ENCODE data around the gene AGER. TPM values are rescaled to one million over a fixed set of nuclear protein-coding genes. Genes with fewer than 3 reads are reported as not detected.

Gene AGER
- total RNA-seq, 1 donor from 2014 or later, result 9.9 TPM

DNA sequence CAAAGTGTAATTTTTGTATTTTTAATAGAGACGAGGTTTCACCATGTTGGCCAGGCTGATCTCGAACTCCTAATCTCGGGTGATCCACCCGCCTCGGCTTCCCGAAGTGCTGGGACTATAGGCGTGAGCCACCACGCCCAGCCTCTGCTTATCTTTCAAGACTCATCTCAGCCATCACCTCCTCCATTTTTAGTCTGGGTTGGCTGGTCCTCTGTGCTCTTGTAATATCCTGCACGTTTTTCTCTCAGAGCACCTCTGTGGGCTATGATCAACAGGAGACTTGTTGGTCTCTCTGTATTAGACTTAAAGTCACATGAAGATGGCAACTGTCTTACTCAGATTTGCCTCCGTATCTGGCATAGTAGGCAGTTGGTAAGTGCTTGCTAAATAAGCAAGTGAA lies 32.2 kb upstream of the AGER start:
- Mint-ChIP-seq H3K36me3 (ENCODE audit: low read depth, unreplicated experiment) (peaks cover 1% of the 10 kb centered on the region), H3K4me3 (ENCODE audit: unreplicated experiment) (no peak overlapping the region), H3K27ac (ENCODE audit: unreplicated experiment) (no peak overlapping the region), H3K9me3 (ENCODE audit: unreplicated experiment) (no peaks in the 10 kb centered on the region), H3K4me1 (ENCODE audit: low read depth, unreplicated experiment) (no peaks in the 10 kb centered on the region), H3K27me3 (ENCODE audit: low read depth, unreplicated experiment) (peaks cover 45% of the 10 kb centered on the region)
- Histone ChIP-seq H3K36me3 (ENCODE audit: insufficient read depth, low read length) (no peaks in the 10 kb centered on the region), H3K27me3 (ENCODE audit: insufficient read depth, low read length) (peaks cover 3% of the 10 kb centered on the region), H3K4me3 (ENCODE audit: insufficient read depth, low read depth, low read length) (no peak overlapping the region), H3K9me3 (ENCODE audit: insufficient read depth, low read depth, low read length) (no peaks in the 10 kb centered on the region), H3K4me2 (ENCODE audit: low read length) (no peak overlapping the region), H4K20me1 (ENCODE audit: insufficient read depth, low read length) (no peaks in the 10 kb centered on the region), H3K79me2 (ENCODE audit: insufficient read depth, low read length) (no peaks in the 10 kb centered on the region), H3K27ac (ENCODE audit: low read depth, low read length) (no peak overlapping the region), H3K4me1 (ENCODE audit: insufficient read depth, low read length) (no peaks in the 10 kb centered on the region), H3K9ac (ENCODE audit: low read length) (no peak overlapping the region), H2AFZ (ENCODE audit: low read depth, low read length) (no peak overlapping the region)
- FAIRE-seq (no peak), DNase-seq (ENCODE audit: low read depth) (no peak)
- TF ChIP-seq, protein P1, sequence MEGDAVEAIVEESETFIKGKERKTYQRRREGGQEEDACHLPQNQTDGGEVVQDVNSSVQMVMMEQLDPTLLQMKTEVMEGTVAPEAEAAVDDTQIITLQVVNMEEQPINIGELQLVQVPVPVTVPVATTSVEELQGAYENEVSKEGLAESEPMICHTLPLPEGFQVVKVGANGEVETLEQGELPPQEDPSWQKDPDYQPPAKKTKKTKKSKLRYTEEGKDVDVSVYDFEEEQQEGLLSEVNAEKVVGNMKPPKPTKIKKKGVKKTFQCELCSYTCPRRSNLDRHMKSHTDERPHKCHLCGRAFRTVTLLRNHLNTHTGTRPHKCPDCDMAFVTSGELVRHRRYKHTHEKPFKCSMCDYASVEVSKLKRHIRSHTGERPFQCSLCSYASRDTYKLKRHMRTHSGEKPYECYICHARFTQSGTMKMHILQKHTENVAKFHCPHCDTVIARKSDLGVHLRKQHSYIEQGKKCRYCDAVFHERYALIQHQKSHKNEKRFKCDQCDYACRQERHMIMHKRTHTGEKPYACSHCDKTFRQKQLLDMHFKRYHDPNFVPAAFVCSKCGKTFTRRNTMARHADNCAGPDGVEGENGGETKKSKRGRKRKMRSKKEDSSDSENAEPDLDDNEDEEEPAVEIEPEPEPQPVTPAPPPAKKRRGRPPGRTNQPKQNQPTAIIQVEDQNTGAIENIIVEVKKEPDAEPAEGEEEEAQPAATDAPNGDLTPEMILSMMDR (IDR thresholded peaks at IDR 0.05; ENCODE audit: insufficient read depth, low read depth, low read length), result no peak
- TF ChIP-seq EZH2 (IDR thresholded peaks at IDR 0.05; ENCODE audit: insufficient read depth, low read length), result no peak

DNA sequence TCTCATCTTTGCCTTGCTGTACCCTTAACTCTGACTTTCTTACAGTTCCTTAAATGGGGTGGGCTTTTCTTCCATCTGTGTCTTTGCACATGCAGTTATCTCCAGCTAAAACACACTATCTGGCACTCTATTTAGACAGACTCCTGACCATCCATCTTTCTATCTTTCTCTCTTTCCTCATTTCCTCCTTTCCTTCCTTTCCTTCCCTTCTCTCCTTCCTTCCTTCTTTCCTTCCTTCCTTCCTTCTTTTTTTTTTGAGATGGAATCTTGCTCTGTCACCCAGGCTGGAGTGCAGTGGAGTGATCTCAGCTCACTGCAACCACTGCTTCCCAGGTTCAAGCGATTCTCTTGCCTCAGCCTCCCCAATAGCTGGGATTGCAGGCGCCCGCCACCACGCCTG lies 31.6 kb upstream of the AGER start:
- Histone ChIP-seq H3K4me1 (ENCODE audit: insufficient read depth, low read length) (no peaks in the 10 kb centered on the region), H3K27me3 (ENCODE audit: insufficient read depth, low read length) (peaks cover 3% of the 10 kb centered on the region), H3K4me3 (ENCODE audit: insufficient read depth, low read depth, low read length) (no peak overlapping the region), H3K9ac (ENCODE audit: low read length) (no peak overlapping the region), H3K27ac (ENCODE audit: low read depth, low read length) (no peak overlapping the region), H3K79me2 (ENCODE audit: insufficient read depth, low read length) (no peaks in the 10 kb centered on the region), H3K4me2 (ENCODE audit: low read length) (no peak overlapping the region), H3K9me3 (ENCODE audit: insufficient read depth, low read depth, low read length) (no peaks in the 10 kb centered on the region), H3K36me3 (ENCODE audit: insufficient read depth, low read length) (no peaks in the 10 kb centered on the region), H2AFZ (ENCODE audit: low read depth, low read length) (no peak overlapping the region), H4K20me1 (ENCODE audit: insufficient read depth, low read length) (no peaks in the 10 kb centered on the region)
- H3K36me3 Mint-ChIP-seq (ENCODE audit: low read depth, unreplicated experiment), result peaks cover 1% of the 10 kb centered on the region
- FAIRE-seq (no peak), DNase-seq (ENCODE audit: low read depth) (no peak)
- H3K4me1 Mint-ChIP-seq (ENCODE audit: low read depth, unreplicated experiment), result no peaks in the 10 kb centered on the region
- H3K27ac Mint-ChIP-seq (ENCODE audit: unreplicated experiment), result no peak overlapping the region
- H3K9me3 Mint-ChIP-seq (ENCODE audit: unreplicated experiment), result no peaks in the 10 kb centered on the region
- H3K4me3 Mint-ChIP-seq (ENCODE audit: unreplicated experiment), result no peak overlapping the region
- TF ChIP-seq EZH2 (IDR thresholded peaks at IDR 0.05; ENCODE audit: insufficient read depth, low read length), result no peak
- TF ChIP-seq, protein P1 (IDR thresholded peaks at IDR 0.05; ENCODE audit: insufficient read depth, low read depth, low read length), result no peak
- peaks cover 39% of the 10 kb centered on the region for H3K27me3 Mint-ChIP-seq (ENCODE audit: low read depth, unreplicated experiment)

DNA sequence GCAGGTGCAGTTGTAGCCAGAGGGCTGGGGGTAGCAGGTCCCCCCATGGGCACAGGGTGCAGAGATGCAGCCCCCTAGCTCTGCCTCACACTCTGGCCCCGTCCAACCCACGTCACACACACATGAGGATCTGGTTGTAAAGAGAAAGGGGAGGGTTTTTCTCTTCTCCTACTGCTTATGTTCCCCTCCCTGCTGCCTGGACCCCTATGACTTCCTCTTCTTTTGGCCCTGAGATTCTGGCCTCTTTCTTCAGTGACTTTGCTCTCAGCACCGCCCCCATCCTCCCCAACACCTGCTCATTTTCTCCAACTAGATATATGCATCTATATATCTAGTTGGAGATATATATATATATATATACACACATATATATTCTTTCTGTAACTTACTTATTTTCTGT lies 30.1 kb upstream of the AGER start:
- no peak overlapping the region for H3K4me2 ChIP-seq (ENCODE audit: low read length)
- no peaks in the 10 kb centered on the region for H3K36me3 ChIP-seq (ENCODE audit: insufficient read depth, low read length)
- H4K20me1 ChIP-seq (ENCODE audit: insufficient read depth, low read length), result no peaks in the 10 kb centered on the region
- no peak for FAIRE-seq
- H2AFZ ChIP-seq (ENCODE audit: low read depth, low read length), result no peak overlapping the region
- TF ChIP-seq, protein P1 (IDR thresholded peaks at IDR 0.05; ENCODE audit: insufficient read depth, low read depth, low read length), result no peak
- TF ChIP-seq EZH2 (IDR thresholded peaks at IDR 0.05; ENCODE audit: insufficient read depth, low read length), result no peak
- Mint-ChIP-seq H3K9me3 (ENCODE audit: unreplicated experiment) (no peaks in the 10 kb centered on the region), H3K36me3 (ENCODE audit: low read depth, unreplicated experiment) (peaks cover 1% of the 10 kb centered on the region), H3K4me1 (ENCODE audit: low read depth, unreplicated experiment) (no peaks in the 10 kb centered on the region), H3K4me3 (ENCODE audit: unreplicated experiment) (no peak overlapping the region), H3K27me3 (ENCODE audit: low read depth, unreplicated experiment) (peaks cover 32% of the 10 kb centered on the region), H3K27ac (ENCODE audit: unreplicated experiment) (no peak overlapping the region)
- no peaks in the 10 kb centered on the region for H3K4me1 ChIP-seq (ENCODE audit: insufficient read depth, low read length)
- H3K9ac ChIP-seq (ENCODE audit: low read length), result no peak overlapping the region
- no peak overlapping the region for H3K27ac ChIP-seq (ENCODE audit: low read depth, low read length)
- H3K9me3 ChIP-seq (ENCODE audit: insufficient read depth, low read depth, low read length), result no peaks in the 10 kb centered on the region
- H3K4me3 ChIP-seq (ENCODE audit: insufficient read depth, low read depth, low read length), result no peak overlapping the region
- H3K27me3 ChIP-seq (ENCODE audit: insufficient read depth, low read length), result peaks cover 3% of the 10 kb centered on the region
- DNase-seq (ENCODE audit: low read depth), result no peak
- no peaks in the 10 kb centered on the region for H3K79me2 ChIP-seq (ENCODE audit: insufficient read depth, low read length)

Data from astrocyte (in vitro differentiated cells and primary cell).